Measurements from ENCODE around the gene TENM4.

DNA sequence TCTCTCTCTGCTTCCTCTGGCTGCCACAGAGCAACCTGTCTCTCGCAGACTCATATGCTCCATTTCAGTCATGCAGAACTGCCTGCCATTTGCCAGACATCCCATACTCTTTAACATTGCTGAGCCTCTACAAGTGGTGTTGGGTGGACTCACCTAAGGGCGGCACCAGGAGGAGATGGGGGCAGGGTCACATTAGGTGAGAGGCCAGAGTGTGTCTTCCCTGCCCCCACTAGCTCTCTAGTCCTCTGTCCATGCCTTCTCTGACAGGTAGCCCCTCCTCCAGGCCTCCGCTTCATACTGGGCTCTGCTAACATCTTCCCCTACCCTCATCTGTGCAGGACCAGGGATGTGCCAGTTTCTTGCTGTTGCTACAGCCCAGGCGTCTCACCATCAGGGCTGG, 366.3 kb downstream of the TENM4 start:
- TF ChIP-seq, protein P1, sequence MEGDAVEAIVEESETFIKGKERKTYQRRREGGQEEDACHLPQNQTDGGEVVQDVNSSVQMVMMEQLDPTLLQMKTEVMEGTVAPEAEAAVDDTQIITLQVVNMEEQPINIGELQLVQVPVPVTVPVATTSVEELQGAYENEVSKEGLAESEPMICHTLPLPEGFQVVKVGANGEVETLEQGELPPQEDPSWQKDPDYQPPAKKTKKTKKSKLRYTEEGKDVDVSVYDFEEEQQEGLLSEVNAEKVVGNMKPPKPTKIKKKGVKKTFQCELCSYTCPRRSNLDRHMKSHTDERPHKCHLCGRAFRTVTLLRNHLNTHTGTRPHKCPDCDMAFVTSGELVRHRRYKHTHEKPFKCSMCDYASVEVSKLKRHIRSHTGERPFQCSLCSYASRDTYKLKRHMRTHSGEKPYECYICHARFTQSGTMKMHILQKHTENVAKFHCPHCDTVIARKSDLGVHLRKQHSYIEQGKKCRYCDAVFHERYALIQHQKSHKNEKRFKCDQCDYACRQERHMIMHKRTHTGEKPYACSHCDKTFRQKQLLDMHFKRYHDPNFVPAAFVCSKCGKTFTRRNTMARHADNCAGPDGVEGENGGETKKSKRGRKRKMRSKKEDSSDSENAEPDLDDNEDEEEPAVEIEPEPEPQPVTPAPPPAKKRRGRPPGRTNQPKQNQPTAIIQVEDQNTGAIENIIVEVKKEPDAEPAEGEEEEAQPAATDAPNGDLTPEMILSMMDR (IDR thresholded peaks at IDR 0.05) = no peak
- TF ChIP-seq POLR2AphosphoS5 (IDR thresholded peaks at IDR 0.05; ENCODE audit: low read depth, low read length) (no peak), SIN3A (IDR thresholded peaks at IDR 0.05; ENCODE audit: borderline replicate concordance, insufficient read depth, low read depth, low read length) (no peak)
- TF ChIP-seq, protein P2, sequence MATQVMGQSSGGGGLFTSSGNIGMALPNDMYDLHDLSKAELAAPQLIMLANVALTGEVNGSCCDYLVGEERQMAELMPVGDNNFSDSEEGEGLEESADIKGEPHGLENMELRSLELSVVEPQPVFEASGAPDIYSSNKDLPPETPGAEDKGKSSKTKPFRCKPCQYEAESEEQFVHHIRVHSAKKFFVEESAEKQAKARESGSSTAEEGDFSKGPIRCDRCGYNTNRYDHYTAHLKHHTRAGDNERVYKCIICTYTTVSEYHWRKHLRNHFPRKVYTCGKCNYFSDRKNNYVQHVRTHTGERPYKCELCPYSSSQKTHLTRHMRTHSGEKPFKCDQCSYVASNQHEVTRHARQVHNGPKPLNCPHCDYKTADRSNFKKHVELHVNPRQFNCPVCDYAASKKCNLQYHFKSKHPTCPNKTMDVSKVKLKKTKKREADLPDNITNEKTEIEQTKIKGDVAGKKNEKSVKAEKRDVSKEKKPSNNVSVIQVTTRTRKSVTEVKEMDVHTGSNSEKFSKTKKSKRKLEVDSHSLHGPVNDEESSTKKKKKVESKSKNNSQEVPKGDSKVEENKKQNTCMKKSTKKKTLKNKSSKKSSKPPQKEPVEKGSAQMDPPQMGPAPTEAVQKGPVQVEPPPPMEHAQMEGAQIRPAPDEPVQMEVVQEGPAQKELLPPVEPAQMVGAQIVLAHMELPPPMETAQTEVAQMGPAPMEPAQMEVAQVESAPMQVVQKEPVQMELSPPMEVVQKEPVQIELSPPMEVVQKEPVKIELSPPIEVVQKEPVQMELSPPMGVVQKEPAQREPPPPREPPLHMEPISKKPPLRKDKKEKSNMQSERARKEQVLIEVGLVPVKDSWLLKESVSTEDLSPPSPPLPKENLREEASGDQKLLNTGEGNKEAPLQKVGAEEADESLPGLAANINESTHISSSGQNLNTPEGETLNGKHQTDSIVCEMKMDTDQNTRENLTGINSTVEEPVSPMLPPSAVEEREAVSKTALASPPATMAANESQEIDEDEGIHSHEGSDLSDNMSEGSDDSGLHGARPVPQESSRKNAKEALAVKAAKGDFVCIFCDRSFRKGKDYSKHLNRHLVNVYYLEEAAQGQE (IDR thresholded peaks at IDR 0.05; ENCODE audit: insufficient read depth in 1 of 2, low read depth in 2 of 2, low read length in 1 of 2) = no peak
